Measurements from ENCODE around the gene PTGFRN. TPM values are rescaled to one million over a fixed set of nuclear protein-coding genes. Genes with fewer than 3 reads are reported as not detected.

Gene PTGFRN
- total RNA-seq, 2 donors from 2014 or later, result 41.6 to 43.2 TPM

DNA sequence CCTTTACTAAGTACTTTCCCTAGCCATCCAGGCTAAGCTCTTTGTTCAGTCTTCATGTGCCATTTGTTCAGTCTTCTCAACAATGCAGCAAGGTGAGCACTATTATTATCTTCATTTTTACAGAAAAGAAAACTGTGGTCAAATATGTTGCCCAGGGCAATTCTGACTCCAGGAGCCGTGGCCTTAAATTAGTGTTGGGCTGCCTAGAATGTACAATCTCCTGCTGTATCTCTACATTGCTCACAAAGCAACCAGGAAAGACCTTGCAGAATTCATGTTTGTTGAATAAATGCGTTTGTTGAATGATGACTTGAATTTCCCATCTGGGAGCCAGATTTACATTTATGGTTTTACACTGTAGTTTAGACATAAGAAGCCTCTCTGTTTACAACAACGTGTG, 106.0 kb downstream of the PTGFRN start:
- no peak overlapping the region for H3K4me3 Mint-ChIP-seq
- peaks cover under 1% of the 10 kb centered on the region for H3K4me1 Mint-ChIP-seq
- no peaks in the 10 kb centered on the region for H3K9me3 ChIP-seq (ENCODE audit: control insufficient read depth, low read length)
- TF ChIP-seq, protein P1, sequence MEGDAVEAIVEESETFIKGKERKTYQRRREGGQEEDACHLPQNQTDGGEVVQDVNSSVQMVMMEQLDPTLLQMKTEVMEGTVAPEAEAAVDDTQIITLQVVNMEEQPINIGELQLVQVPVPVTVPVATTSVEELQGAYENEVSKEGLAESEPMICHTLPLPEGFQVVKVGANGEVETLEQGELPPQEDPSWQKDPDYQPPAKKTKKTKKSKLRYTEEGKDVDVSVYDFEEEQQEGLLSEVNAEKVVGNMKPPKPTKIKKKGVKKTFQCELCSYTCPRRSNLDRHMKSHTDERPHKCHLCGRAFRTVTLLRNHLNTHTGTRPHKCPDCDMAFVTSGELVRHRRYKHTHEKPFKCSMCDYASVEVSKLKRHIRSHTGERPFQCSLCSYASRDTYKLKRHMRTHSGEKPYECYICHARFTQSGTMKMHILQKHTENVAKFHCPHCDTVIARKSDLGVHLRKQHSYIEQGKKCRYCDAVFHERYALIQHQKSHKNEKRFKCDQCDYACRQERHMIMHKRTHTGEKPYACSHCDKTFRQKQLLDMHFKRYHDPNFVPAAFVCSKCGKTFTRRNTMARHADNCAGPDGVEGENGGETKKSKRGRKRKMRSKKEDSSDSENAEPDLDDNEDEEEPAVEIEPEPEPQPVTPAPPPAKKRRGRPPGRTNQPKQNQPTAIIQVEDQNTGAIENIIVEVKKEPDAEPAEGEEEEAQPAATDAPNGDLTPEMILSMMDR (conservative IDR thresholded peaks at IDR 0.05), result no peak
- no peaks in the 10 kb centered on the region for H3K4me1 ChIP-seq (ENCODE audit: control insufficient read depth, insufficient read depth, low read length)
- H3K27me3 Mint-ChIP-seq (ENCODE audit: insufficient read depth), result no peaks in the 10 kb centered on the region
- H3K27ac Mint-ChIP-seq, result no peak overlapping the region
- H3K27ac ChIP-seq (ENCODE audit: low read depth, low read length), result no peak overlapping the region
- WGBS, 2 experiments (ENCODE audit: insufficient coverage in 1 of 2, insufficient read length in 1 of 2), result 92% methylated on average over 3 of the region's 3 CpGs; no CpG with 5 or more reads in 1 of the 2 experiments
- no peaks in the 10 kb centered on the region for H3K36me3 ChIP-seq (ENCODE audit: control insufficient read depth, insufficient read depth, low read length)
- H3K9ac ChIP-seq (ENCODE audit: extremely low read depth, low read length, poor library complexity, severe bottlenecking), result no peak overlapping the region
- no peak overlapping the region for H3K4me3 ChIP-seq (ENCODE audit: low read length)
- no peak for DNase-seq
- H3K9me3 Mint-ChIP-seq, result no peaks in the 10 kb centered on the region
- no peaks in the 10 kb centered on the region for H3K27me3 ChIP-seq (ENCODE audit: control insufficient read depth, insufficient read depth, low read length, poor library complexity, severe bottlenecking)
- H3K36me3 Mint-ChIP-seq (ENCODE audit: low read depth), result peaks cover 2% of the 10 kb centered on the region

DNA sequence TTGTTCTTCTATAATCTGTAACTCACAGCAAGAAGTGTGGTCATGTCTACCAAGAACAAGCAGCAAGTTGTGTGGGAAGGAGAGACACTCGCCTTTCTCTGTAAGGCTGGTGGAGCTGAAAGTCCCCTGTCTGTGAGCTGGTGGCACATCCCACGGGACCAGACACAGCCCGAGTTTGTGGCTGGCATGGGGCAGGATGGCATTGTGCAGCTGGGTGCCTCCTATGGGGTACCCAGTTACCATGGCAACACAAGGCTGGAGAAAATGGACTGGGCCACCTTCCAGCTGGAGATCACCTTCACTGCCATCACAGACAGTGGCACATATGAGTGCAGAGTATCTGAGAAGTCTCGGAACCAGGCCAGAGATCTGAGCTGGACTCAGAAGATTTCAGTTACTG, 107.3 kb downstream of the PTGFRN start:
- Histone ChIP-seq H3K9ac (ENCODE audit: extremely low read depth, low read length, poor library complexity, severe bottlenecking) (no peak overlapping the region), H3K27ac (ENCODE audit: low read depth, low read length) (no peak overlapping the region), H3K36me3 (ENCODE audit: control insufficient read depth, insufficient read depth, low read length) (no peaks in the 10 kb centered on the region), H3K4me1 (ENCODE audit: control insufficient read depth, insufficient read depth, low read length) (no peaks in the 10 kb centered on the region), H3K9me3 (ENCODE audit: control insufficient read depth, low read length) (no peaks in the 10 kb centered on the region), H3K4me3 (ENCODE audit: low read length) (no peak overlapping the region), H3K27me3 (ENCODE audit: control insufficient read depth, insufficient read depth, low read length, poor library complexity, severe bottlenecking) (no peaks in the 10 kb centered on the region)
- H3K27ac Mint-ChIP-seq, result no peak overlapping the region
- DNase-seq, result no peak
- H3K36me3 Mint-ChIP-seq (ENCODE audit: low read depth), result no peaks in the 10 kb centered on the region
- TF ChIP-seq, protein P1 (conservative IDR thresholded peaks at IDR 0.05), result no peak
- no peak overlapping the region for H3K4me3 Mint-ChIP-seq
- no peaks in the 10 kb centered on the region for H3K9me3 Mint-ChIP-seq
- WGBS, 2 experiments (ENCODE audit: insufficient coverage in 1 of 2, insufficient read length in 1 of 2), result 82 to 93% methylated on average over 3 to 4 of the region's 4 CpGs
- no peaks in the 10 kb centered on the region for H3K27me3 Mint-ChIP-seq (ENCODE audit: insufficient read depth)
- no peaks in the 10 kb centered on the region for H3K4me1 Mint-ChIP-seq

DNA sequence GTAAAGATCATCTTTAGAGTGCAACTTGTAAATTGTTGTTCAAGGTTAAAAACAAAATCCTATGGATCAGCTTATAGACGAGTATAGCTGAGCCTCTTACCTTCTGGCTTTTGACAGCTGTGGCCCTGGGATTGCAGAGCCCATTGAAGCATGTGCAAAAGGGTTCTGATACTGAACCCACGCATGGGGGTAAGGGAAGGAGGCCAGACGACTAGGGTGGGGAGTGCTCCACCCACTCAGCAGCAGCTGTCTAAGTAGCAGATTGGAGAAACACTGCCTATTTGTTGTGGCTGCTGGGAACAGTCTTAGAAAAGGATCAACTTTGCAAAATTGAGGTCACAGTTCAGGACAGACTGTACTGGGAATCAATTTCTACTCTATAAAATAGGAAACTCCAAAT, 107.9 kb downstream of the PTGFRN start:
- Mint-ChIP-seq H3K36me3 (ENCODE audit: low read depth) (no peaks in the 10 kb centered on the region), H3K27me3 (ENCODE audit: insufficient read depth) (no peaks in the 10 kb centered on the region), H3K27ac (no peak overlapping the region), H3K4me1 (no peaks in the 10 kb centered on the region), H3K4me3 (no peak overlapping the region), H3K9me3 (no peaks in the 10 kb centered on the region)
- no peaks in the 10 kb centered on the region for H3K36me3 ChIP-seq (ENCODE audit: control insufficient read depth, insufficient read depth, low read length)
- no peak overlapping the region for H3K4me3 ChIP-seq (ENCODE audit: low read length)
- WGBS, 2 experiments (ENCODE audit: insufficient coverage in 1 of 2, insufficient read length in 1 of 2), result 67 to 82% methylated on average over 2 to 3 of the region's 3 CpGs
- TF ChIP-seq, protein P1 (conservative IDR thresholded peaks at IDR 0.05), result no peak
- DNase-seq, result no peak
- H3K9ac ChIP-seq (ENCODE audit: extremely low read depth, low read length, poor library complexity, severe bottlenecking), result no peak overlapping the region
- no peaks in the 10 kb centered on the region for H3K27me3 ChIP-seq (ENCODE audit: control insufficient read depth, insufficient read depth, low read length, poor library complexity, severe bottlenecking)
- H3K9me3 ChIP-seq (ENCODE audit: control insufficient read depth, low read length), result no peaks in the 10 kb centered on the region
- no peak overlapping the region for H3K27ac ChIP-seq (ENCODE audit: low read depth, low read length)
- no peaks in the 10 kb centered on the region for H3K4me1 ChIP-seq (ENCODE audit: control insufficient read depth, insufficient read depth, low read length)
